ENCODE results near the gene ZFPM1. TPM values are rescaled to one million over a fixed set of nuclear protein-coding genes. Genes with fewer than 3 reads are reported as not detected.

Gene ZFPM1
- total RNA-seq, 1 experiment from 2014 or later, result 3.9 TPM

DNA sequence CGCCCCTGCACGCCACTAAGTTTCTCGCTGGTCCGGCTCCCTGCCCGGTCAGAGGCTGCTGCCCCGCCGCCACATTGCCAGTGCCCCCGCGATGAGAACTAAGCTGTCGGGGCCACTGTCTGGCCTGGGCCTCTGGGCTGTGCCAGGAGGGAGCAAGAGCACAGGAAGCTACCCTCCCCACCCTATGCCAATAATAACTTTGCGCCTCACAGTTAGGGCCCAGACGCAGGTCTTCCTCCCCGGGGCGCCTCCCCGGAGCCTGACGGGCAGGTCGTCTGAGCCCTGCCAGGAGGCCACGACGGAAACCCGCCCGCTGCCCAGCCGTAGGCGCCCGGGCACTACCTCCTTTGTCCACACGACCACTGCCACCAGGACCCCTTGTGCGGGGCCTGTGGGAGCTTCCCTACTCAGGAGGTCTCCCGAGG lies 1.5 kb downstream of the ZFPM1 start:
- intact Hi-C loops (cut with micrococcal nuclease; ENCODE audit: unreplicated experiment) (loop anchor here (2.0 kb wide), 1 partner anchor 72 kb away; no protein-coding TSS in a partner anchor), in situ Hi-C loops (cut with HindIII; ENCODE audit: low pct_unique_long_range_greater_than_20kb, low sequenced_read_pairs) (no loop called here)
- BruUV-seq (replicated peaks), result no TSS peak
- Histone ChIP-seq H3K4me3 (ENCODE audit: low read depth in 2 of 2, low read length in 2 of 2) (peak overlapping the region; percentile 51 to 71), H3K9me3 (ENCODE audit: control insufficient read depth, insufficient read depth, low read depth, low read length) (no peaks in the 10 kb centered on the region), H3K36me3 (ENCODE audit: control insufficient read depth, insufficient read depth, low read length) (no peaks in the 10 kb centered on the region; the same call in 1 of the 2 replicates), H3K4me1 (ENCODE audit: control insufficient read depth, insufficient read depth, low read length) (peaks cover 17% of the 10 kb centered on the region), H3K27me3 (ENCODE audit: control insufficient read depth, insufficient read depth, low read length) (no peaks in the 10 kb centered on the region), H3K27ac (ENCODE audit: low read length) (peak overlapping the region; percentile 71)
- no peak for DNase-seq (ENCODE audit: low read depth, low spot score)
- ChIA-PET CTCF (no interaction called here), POLR2A (no interaction called here)
- peak; percentile 9; the same call in 1 of the 2 replicates for ATAC-seq
- TF ChIP-seq, protein P1, sequence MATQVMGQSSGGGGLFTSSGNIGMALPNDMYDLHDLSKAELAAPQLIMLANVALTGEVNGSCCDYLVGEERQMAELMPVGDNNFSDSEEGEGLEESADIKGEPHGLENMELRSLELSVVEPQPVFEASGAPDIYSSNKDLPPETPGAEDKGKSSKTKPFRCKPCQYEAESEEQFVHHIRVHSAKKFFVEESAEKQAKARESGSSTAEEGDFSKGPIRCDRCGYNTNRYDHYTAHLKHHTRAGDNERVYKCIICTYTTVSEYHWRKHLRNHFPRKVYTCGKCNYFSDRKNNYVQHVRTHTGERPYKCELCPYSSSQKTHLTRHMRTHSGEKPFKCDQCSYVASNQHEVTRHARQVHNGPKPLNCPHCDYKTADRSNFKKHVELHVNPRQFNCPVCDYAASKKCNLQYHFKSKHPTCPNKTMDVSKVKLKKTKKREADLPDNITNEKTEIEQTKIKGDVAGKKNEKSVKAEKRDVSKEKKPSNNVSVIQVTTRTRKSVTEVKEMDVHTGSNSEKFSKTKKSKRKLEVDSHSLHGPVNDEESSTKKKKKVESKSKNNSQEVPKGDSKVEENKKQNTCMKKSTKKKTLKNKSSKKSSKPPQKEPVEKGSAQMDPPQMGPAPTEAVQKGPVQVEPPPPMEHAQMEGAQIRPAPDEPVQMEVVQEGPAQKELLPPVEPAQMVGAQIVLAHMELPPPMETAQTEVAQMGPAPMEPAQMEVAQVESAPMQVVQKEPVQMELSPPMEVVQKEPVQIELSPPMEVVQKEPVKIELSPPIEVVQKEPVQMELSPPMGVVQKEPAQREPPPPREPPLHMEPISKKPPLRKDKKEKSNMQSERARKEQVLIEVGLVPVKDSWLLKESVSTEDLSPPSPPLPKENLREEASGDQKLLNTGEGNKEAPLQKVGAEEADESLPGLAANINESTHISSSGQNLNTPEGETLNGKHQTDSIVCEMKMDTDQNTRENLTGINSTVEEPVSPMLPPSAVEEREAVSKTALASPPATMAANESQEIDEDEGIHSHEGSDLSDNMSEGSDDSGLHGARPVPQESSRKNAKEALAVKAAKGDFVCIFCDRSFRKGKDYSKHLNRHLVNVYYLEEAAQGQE (IDR thresholded peaks at IDR 0.05; ENCODE audit: insufficient read depth in 1 of 2, low read depth in 2 of 2, low read length in 1 of 2), result no peak
- TF ChIP-seq POLR2AphosphoS5 (IDR thresholded peaks at IDR 0.05; ENCODE audit: low read depth, low read length), result no peak
- TF ChIP-seq, protein P2, sequence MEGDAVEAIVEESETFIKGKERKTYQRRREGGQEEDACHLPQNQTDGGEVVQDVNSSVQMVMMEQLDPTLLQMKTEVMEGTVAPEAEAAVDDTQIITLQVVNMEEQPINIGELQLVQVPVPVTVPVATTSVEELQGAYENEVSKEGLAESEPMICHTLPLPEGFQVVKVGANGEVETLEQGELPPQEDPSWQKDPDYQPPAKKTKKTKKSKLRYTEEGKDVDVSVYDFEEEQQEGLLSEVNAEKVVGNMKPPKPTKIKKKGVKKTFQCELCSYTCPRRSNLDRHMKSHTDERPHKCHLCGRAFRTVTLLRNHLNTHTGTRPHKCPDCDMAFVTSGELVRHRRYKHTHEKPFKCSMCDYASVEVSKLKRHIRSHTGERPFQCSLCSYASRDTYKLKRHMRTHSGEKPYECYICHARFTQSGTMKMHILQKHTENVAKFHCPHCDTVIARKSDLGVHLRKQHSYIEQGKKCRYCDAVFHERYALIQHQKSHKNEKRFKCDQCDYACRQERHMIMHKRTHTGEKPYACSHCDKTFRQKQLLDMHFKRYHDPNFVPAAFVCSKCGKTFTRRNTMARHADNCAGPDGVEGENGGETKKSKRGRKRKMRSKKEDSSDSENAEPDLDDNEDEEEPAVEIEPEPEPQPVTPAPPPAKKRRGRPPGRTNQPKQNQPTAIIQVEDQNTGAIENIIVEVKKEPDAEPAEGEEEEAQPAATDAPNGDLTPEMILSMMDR (IDR thresholded peaks at IDR 0.05), result no peak
- no peak for TF ChIP-seq SIN3A (IDR thresholded peaks at IDR 0.05; ENCODE audit: borderline replicate concordance, insufficient read depth, low read depth, low read length)
- TF ChIP-seq TCF7L2 (IDR thresholded peaks at IDR 0.05; ENCODE audit: low read depth, low read length), result no peak

DNA sequence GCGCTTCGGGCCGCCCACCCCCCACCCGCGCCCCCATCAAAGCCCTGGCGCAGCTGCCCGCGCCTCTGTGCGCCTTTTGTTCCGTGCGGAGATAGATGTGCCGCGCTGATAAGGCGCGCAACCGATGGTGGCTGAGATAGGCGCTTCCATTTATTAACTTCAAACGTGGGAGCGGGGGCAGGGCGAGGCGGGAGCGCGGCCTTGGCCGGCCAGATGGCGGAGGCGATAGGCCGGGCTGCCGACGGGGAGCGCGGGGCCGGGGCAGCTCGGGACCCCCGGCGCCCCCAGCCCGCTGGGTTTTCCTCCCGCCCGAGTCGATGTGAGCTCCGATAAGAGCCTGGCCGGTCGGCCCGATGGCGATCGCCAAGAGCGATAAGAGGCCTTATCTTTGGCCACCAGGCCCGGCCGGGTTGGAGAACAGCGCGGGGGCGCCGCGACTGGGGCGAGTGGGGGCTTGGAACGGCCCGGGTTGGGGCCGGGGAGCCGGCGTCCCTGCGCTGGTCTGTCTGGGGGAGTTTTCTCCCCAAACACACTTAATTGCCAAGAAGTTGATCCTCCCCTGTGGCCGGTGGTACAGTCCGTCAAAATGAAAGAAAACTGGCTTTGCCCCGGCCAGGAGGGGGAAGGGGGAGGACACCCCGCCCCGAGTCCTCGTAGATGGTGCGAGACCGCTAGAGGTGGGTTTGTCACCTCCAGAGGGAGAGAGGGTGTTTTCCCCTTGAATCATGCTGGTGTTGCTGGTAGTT lies 2.7 kb downstream of the ZFPM1 start:
- BruUV-seq (replicated peaks), result no TSS peak
- CTCF ChIA-PET, result no interaction called here
- DNase-seq (ENCODE audit: low read depth, low spot score) (no peak), ATAC-seq (peak; percentile 3; the same call in 1 of the 2 replicates)
- intact Hi-C loops (cut with micrococcal nuclease; ENCODE audit: unreplicated experiment) (loop anchor here (2.0 kb wide), 1 partner anchor 71 kb away; no protein-coding TSS in a partner anchor), in situ Hi-C loops (cut with HindIII; ENCODE audit: low pct_unique_long_range_greater_than_20kb, low sequenced_read_pairs) (no loop called here)
- TF ChIP-seq TCF7L2 (IDR thresholded peaks at IDR 0.05; ENCODE audit: low read depth, low read length) (peak; percentile 83), SIN3A (IDR thresholded peaks at IDR 0.05; ENCODE audit: borderline replicate concordance, insufficient read depth, low read depth, low read length) (no peak)
- H3K27me3 ChIP-seq (ENCODE audit: control insufficient read depth, insufficient read depth, low read length), result no peaks in the 10 kb centered on the region
- H3K4me1 ChIP-seq (ENCODE audit: control insufficient read depth, insufficient read depth, low read length), result peaks cover 17% of the 10 kb centered on the region
- POLR2A ChIA-PET, result interaction anchor here (0.6 kb wide), 1 partner anchor 348 kb away, joined by 3 read pairs; the partner anchor contains the start of gene CDT1
- no peaks in the 10 kb centered on the region for H3K9me3 ChIP-seq (ENCODE audit: control insufficient read depth, insufficient read depth, low read depth, low read length)
- no peaks in the 10 kb centered on the region; the same call in 1 of the 2 replicates for H3K36me3 ChIP-seq (ENCODE audit: control insufficient read depth, insufficient read depth, low read length)
- peak overlapping the region; percentile 66 for H3K27ac ChIP-seq (ENCODE audit: low read length)
- H3K4me3 ChIP-seq (ENCODE audit: low read depth in 2 of 2, low read length in 2 of 2), result peak overlapping the region; percentile 51 to 71

Data from Panc1 (cell line).